AG09319 (cell line): Measurements from ENCODE around the gene CEACAM8.
"Not testable (repeated sequence)": the region's sequence is repeated elsewhere in the genome, so short reads cannot be mapped to it uniquely, and the experiment has no call there.

Experiments
- DNase-seq: peaks from one replicate; pipeline ENCODE4 v3.0.0-alpha.2; 2010; ENCODE audit warnings: low read depth; ENCODE audit errors: extremely low read depth
- TF ChIP-seq, protein P1 (sequence below): IDR thresholded peaks from 2 replicates; pipeline ENCODE4 v1.5.1; 2011; ENCODE audit warnings: low read depth, mild to moderate bottlenecking, inconsistent platforms, low read length, moderate library complexity

The CEACAM8 gene

DNA sequence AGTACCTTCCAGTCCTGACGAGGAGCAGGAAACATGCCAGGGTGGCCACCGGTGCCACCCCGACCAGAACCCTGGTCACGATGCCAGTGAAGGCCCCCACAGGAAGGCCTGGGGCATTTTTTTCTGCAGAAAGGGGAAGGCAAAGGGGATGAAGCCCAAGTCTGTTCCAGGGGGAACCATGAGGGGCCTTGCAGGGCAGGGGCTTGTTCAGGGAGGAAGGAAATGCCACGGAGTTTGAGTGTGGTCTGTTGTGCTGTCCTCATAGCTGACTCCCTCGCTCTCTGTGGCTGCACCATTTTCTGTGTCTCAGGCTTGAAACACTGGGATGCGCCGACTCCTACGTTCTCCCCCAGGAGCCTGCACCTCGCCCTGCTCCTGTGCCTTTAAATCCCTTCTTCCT, 38.9 kb downstream of the CEACAM8 start:
- DNase-seq = no peak
- TF ChIP-seq, protein P1, sequence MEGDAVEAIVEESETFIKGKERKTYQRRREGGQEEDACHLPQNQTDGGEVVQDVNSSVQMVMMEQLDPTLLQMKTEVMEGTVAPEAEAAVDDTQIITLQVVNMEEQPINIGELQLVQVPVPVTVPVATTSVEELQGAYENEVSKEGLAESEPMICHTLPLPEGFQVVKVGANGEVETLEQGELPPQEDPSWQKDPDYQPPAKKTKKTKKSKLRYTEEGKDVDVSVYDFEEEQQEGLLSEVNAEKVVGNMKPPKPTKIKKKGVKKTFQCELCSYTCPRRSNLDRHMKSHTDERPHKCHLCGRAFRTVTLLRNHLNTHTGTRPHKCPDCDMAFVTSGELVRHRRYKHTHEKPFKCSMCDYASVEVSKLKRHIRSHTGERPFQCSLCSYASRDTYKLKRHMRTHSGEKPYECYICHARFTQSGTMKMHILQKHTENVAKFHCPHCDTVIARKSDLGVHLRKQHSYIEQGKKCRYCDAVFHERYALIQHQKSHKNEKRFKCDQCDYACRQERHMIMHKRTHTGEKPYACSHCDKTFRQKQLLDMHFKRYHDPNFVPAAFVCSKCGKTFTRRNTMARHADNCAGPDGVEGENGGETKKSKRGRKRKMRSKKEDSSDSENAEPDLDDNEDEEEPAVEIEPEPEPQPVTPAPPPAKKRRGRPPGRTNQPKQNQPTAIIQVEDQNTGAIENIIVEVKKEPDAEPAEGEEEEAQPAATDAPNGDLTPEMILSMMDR = no peak

DNA sequence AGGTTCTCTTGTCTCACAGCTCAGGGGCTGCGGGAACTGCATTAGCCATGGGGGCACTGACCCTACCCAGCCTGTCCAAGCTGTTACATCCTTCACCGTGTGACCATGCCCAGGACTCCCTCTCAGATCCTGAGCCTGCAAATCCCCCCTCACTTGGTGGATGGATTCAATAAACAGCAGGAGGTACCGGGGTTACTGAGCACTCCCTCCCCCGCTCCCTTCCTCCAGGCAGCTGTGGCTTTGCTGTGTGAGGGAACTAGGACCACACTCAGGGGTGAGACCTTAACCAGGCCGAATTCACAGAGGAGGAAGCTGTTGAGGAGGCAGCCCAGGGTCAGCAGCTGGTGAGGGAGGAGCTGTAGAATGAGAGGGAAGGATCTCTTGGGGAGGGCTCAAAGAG, 39.4 kb downstream of the CEACAM8 start:
- TF ChIP-seq, protein P1 = no peak
- no peak for DNase-seq

DNA sequence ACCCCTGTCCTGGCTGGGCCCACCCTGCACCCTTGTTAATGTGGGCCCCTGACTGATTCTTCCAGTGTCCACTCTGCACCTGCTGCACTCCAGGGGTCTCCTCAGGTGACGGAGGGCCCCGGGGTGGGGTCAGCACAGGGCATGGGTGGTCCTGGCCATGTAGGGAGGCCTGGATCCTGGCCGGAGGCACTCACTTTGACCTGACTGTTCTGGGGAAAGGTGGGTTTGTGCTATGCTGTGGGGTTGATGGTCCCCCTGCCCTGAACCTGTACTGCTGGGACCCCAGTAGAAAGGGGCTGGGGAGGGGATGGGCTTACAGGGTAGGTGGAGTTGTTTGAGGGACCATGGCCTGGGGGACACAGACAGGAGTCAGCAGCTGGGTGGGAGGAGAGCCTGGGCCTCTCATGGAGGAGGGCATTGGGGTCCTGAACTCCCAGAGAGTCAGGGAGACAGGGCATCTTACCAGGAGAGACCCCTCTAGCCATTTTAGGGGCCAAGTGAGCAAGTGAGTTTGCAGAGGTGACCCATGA, 40.6 kb downstream of the CEACAM8 start:
- TF ChIP-seq, protein P1 = no peak
- no peak for DNase-seq

DNA sequence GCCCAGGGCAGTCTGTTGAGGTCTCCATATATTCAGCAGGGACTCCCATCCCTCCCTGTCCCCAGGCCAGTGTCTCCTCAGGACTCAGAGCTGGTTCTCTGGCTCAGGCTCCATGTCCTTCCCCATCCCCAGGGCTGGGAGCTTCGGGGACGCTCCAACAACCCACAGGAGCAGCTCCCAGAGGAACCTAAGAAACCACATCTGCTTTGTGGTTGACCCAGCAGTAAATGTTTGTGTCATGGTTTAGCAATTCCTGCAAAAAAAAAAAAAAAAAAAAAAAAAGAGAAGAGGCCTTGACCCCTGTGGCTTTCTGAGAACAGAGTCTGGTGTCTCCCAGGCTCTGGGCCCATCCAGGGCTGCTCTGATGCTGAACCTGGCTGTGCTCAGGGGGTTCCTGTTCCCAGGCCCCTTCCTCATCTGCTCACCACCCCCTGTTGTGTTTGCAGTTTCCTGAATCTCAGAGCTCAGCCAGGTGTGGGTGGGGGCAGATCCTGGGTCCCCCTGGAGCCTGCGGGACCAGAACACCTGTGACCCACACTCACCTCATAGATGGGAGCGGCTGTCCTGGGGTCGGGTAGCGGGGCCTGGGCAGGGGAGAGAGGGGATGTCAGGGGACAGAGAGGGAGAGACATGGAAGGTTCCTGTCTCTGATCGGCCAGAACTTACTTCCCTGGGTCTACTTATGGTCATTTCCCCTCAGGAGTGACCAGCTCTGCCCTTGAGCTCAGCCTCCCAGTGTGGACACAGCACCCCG, 41.3 kb downstream of the CEACAM8 start:
- DNase-seq = peak; percentile 32

DNA sequence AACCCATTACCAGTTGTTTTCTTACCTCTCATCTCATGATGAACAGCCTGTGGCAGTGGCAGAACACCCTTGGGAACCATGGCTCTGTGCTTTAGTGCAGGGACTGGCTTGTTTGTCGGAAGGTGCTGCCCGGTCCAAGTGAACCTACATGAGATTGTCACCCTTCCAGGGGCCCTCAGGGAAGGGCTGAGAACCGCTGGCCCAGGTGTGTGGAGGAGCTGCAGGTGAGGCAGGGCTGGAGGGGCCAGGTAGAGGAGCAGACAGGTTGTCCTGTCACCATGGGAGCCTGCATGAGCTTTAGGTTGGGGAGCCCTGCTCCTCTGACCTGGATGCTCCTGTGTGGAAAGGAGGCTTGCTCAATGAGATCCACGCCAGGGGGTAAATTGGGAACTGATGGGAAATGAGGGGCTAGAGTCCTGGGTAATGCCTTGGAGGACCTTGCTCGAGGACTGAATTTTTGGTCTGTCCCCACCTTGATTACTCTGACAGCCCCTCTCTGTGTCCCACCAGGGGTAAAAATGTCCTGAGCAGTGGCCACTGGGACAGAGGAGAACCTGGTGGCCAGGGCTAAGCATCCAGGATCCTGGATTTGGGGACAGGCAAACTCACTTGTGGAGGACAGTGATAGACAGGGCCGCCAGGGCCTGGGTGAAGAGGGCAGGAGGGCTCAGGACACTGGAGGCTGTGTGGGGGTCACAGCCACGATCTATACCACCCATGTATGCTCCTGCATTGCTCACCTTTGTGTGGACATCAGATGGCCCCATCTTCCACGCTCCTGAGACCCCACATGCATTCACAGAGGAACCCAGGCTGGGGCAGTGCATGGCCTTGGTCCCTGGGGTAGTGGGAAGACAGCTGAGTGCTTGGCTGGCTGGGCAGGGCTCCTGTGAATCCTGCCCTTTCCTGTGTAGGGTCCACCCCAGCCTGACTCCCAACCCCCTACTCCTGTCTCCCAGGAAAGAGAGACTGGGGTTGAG, 42.3 kb downstream of the CEACAM8 start:
- TF ChIP-seq, protein P1 = no peak
- DNase-seq = no peak

More for the DNA sequence above, 41.3 kb downstream of the CEACAM8 start:
- TF ChIP-seq, protein P1 = no peak

DNA sequence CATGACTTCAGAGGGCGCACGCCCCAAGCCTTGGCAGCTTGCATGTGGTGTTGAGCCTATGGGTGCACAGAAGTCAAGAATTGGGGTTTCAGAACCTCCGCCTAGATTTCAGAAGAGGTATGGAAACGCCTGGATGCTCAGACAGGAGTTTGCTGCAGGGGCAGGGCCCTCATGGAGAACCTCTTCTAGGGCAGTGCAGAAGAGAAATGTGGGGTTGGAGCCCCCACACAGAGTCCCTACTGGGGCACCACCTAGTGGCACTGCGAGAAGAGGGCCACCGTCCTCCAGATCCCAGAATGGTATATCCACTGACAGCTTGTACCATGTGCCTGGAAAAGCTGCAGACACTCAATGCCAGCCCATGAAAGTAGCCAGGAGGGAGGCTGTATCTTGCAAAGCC, 44.2 kb downstream of the CEACAM8 start:
- not testable (repeated sequence) for DNase-seq

DNA sequence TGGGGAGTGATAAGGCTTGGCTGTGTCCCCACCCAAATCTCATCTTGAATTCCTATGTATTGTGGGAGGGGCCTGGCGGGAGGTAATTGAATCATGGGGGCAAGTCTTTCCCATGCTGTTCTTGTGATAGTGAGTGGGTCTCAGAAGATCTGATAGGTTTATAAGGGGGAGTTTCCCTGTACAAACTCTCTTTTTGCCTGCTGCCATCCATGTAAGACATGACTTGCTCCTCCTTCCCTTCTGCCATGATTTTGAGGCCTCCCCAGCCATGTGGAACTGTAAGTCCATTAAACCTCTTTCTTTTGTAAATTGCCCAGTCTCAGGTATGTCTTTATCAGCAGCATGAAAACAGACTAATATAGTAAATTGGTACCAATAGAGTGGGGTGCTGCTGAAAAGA, 45.7 kb downstream of the CEACAM8 start:
- DNase-seq = not testable (repeated sequence)

DNA sequence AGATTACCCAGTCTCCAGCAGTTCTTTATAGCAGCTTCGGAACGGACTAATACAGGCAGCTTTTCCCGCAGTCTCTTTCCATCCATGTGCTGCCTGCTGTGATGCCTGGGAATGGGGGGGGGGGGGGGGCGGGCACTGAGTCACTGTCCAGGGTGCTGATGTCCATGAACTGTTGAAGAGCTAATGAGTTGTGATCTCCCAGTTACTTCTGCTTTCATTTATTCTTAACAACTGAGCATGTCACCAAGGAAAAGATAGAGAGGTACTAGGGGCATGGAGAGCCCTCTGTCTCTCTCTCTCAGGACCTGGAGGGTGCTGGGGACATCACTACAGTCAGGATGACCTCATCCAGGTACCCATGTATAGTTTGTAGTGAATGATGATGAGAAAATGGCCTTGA, 46.2 kb downstream of the CEACAM8 start:
- TF ChIP-seq, protein P1 = no peak
- DNase-seq = no peak
